Memory B cell (primary cell): ENCODE data around the gene GPR153.

ENCODE experiments used
- ATAC-seq: fragments of 150-1000 bp; cut with Tn5 transposase; 2 replicates; pipeline ENCODE4 v1.10.0; 2021; ENCODE audit warnings: low read depth, mild to moderate bottlenecking, moderate library complexity
- DNase-seq, 2 donors: peaks; one replicate each; pipeline ENCODE4 v3.0.0; 2022; ENCODE audit warnings: low spot score in 2 of 2
- H3K27ac Mint-ChIP-seq: one replicate; pipeline ENCODE4 v1.8.0; 2022; ENCODE audit warnings: mild to moderate bottlenecking, moderate library complexity, mixed read lengths
- H3K27me3 Mint-ChIP-seq: one replicate; pipeline ENCODE4 v1.8.0; 2022; ENCODE audit warnings: mixed read lengths
- H3K36me3 Mint-ChIP-seq: one replicate; pipeline ENCODE4 v1.8.0; 2022; ENCODE audit warnings: mild to moderate bottlenecking, mixed read lengths
- H3K4me1 Mint-ChIP-seq: one replicate; pipeline ENCODE4 v1.8.0; 2022; ENCODE audit warnings: mixed read lengths
- H3K4me3 Mint-ChIP-seq: one replicate; pipeline ENCODE4 v1.8.0; 2022; ENCODE audit warnings: mild to moderate bottlenecking, moderate library complexity, mixed read lengths
- H3K9me3 Mint-ChIP-seq: one replicate; pipeline ENCODE4 v1.8.0; 2022; ENCODE audit warnings: mixed read lengths

The GPR153 gene

DNA sequence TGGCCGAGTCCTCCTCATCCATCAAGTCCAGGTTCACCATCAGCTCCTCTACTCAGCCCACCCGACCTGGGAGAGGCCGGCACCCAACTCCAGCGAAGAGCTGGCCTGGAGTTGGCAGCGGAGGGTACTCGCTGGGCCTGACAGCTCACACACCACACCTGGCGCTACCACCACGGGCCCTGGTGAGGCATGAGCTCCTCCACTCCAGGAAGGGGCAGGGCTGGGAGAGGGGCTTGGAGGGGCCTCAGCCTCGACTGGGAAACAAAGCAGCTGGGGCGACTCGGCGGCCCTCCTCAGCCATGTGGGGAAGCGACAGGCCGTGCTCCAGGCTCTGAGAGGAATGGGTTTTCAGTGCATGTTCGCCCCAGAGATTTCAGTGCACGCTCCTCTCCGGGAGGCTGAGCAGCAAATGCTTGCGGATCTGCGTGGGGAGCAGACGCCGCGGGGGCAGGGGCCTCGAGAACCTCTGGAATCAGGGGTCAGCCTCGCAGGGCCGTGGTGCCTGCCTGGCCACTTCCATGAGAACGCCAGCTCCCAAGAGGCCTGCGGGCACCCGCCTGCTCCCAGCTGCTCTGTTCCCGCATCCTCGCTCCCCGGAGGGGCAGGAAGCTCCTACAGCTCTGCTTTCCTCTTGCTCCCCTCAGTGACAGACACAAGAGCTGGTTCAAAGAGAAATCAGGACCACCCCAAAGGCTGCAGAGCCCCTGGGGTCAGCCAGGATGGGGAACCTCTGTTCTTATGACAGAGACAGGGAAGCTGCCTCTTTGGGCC lies 18.9 kb upstream of the GPR153 start:
- Mint-ChIP-seq H3K36me3 (no peaks in the 10 kb centered on the region), H3K27ac (no peak overlapping the region), H3K9me3 (no peaks in the 10 kb centered on the region), H3K4me1 (no peaks in the 10 kb centered on the region), H3K4me3 (no peak overlapping the region), H3K27me3 (no peaks in the 10 kb centered on the region)
- DNase-seq = no peak
- no peak for ATAC-seq

DNA sequence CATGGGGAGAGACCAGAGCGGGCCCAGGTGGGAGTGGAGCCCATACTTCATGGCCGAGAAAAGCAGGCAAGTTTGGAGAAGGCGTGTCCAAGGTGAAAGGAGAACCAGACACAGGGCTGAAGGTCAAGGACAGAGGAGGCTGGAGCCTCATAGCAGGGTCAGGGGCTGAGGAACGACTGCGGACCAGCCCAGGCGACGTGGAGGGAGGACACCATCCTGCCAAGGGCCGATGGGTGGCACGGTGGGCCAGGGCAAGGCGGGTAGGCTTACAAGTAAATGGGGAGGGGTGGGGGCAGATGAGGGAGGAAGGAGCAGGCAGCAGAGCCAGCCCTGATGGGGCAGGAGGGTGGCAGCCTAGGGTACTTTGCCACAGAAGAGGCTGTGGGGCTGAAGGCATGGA lies 18.2 kb upstream of the GPR153 start:
- DNase-seq (no peak), ATAC-seq (no peak)
- Mint-ChIP-seq H3K27me3 (no peaks in the 10 kb centered on the region), H3K9me3 (no peaks in the 10 kb centered on the region), H3K36me3 (no peaks in the 10 kb centered on the region), H3K4me1 (no peaks in the 10 kb centered on the region), H3K4me3 (no peak overlapping the region), H3K27ac (no peak overlapping the region)

DNA sequence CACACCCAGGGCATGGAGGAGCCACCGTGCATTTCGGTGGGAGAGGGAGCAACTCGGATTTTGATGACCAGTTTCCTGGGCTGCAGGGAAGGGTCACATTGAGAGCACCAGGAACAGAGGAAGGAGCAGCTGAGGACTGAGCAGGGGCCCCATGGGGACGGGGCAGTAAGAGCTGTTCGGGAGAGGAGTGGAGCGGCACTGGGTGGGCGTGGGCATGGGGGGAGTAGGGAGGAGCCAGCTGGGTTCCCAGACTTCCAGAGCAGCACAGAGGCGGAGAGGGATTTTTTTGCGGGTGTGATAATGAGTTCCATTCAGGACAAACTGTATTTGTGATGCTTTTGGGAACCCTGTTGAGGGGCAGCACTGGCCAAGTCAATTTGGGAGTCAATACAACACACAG lies 17.4 kb upstream of the GPR153 start:
- Mint-ChIP-seq H3K27me3 (no peaks in the 10 kb centered on the region), H3K4me3 (no peak overlapping the region), H3K4me1 (no peaks in the 10 kb centered on the region), H3K36me3 (no peaks in the 10 kb centered on the region), H3K9me3 (no peaks in the 10 kb centered on the region), H3K27ac (no peak overlapping the region)
- no peak for DNase-seq
- no peak for ATAC-seq

DNA sequence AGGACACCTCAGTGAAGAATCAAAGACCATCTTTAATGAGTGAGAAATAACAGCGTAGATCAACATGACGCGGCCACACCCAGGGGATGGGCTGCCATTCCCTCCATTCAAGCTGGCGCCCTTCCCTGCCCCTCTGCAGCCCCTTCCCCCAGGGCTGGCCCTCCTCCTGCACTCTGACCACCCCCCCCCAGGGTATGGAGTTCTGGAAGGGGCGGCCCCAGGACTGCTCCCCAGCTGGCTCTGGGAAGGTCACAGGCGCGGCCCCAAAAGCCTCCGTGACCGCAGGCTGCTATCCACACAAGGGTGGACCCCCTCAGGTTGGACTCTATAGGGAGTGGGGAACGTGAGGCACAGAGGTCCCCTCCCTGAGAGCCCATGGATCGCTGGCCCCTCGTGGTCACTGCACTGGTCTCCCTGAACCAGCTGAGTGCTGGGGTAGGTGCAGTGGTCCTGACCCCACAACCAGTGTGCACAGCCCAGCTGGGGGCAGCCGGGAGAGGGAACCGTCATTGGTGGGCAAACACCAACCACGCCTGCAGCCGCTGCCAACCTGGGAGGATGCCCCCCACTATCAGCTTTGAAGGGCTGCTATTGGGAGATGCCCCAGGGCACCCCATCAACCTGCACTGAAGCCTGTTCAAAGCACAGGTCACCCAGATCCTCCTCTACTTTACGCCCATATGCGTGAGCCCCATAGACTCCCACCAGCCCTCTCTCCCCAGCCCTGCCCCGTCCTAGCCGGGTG lies 16.1 kb upstream of the GPR153 start:
- no peaks in the 10 kb centered on the region for H3K36me3 Mint-ChIP-seq
- no peaks in the 10 kb centered on the region for H3K4me1 Mint-ChIP-seq
- H3K27me3 Mint-ChIP-seq = no peaks in the 10 kb centered on the region
- no peak overlapping the region for H3K27ac Mint-ChIP-seq
- no peak for ATAC-seq
- DNase-seq = no peak
- no peaks in the 10 kb centered on the region for H3K9me3 Mint-ChIP-seq
- no peak overlapping the region for H3K4me3 Mint-ChIP-seq

DNA sequence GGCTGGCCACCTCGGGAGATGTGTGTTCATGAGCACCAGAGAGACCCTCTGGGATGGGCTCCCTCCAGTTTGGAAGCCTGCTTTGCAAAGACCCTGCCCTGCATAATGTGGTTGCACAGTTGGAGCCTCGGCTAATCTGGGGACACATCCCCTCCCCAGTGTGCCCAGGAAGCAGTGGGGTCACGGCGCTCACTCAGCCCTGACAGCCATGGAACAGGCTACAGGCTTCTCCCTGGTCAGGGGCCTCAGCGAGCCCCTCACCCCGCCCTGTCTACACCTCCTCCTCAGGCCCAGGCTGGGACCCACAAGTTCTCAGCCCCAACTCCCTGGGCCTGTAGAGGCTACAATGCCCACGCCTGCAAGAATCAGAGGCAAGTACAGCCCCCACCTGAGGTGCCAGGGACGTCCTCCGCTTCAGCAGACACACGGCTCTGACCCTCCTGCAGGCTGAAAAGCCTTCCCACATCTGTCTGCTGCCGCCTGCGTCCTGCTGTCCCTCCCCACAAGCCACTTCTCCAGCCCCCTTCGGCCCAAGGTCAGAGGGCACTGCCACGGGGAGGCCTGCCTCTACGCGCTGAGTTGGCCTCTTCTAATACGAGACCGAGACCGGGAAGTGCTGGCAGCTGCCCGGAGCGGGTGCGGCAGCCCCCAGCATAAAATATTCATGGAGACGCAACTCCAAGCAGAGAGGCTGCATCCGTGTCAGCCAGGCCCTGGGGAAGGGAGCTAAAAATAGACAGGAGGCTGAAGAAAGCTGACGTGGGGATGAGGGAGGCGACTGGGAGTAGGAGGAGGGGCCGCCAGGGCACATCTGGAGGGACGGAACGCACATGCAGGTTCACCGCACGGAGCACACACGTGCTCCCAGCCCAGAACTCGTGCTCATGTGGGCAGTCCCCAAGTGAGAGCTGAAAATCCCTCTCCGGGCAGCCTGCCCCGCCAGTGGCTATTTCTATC lies 15.2 kb upstream of the GPR153 start:
- Mint-ChIP-seq H3K27me3 (no peaks in the 10 kb centered on the region), H3K27ac (no peak overlapping the region), H3K36me3 (no peaks in the 10 kb centered on the region), H3K4me3 (no peak overlapping the region), H3K4me1 (no peaks in the 10 kb centered on the region), H3K9me3 (no peaks in the 10 kb centered on the region)
- DNase-seq (no peak), ATAC-seq (no peak)

DNA sequence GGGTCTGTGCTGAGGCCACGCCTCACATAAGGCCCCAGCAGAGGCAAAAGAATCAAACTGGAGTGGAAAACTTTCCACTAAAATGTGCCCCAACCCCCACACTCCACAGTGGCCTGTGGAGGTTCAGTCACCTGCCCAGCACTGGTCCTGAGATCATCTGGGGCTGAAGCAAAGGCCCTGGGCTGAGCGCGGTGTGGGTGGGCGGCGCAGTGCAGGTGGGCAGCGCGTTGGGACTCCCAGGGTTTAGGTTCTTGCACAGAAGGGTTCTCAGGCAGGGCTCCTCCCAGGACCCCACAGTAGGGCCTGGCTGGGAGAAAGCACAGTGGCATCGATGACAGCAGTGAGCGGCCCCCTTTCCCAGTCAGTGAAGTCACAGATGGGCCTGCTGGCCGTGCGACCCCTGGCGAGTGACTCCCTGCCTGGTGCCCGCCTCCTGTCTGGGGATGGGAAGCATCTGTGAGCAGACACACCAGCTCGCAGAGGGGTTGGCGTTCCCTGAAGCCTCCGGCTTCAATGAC lies 13.8 kb upstream of the GPR153 start:
- Mint-ChIP-seq H3K27me3 (no peaks in the 10 kb centered on the region), H3K4me3 (no peak overlapping the region), H3K4me1 (no peaks in the 10 kb centered on the region), H3K36me3 (no peaks in the 10 kb centered on the region), H3K9me3 (no peaks in the 10 kb centered on the region), H3K27ac (no peak overlapping the region)
- DNase-seq (no peak), ATAC-seq (no peak)

DNA sequence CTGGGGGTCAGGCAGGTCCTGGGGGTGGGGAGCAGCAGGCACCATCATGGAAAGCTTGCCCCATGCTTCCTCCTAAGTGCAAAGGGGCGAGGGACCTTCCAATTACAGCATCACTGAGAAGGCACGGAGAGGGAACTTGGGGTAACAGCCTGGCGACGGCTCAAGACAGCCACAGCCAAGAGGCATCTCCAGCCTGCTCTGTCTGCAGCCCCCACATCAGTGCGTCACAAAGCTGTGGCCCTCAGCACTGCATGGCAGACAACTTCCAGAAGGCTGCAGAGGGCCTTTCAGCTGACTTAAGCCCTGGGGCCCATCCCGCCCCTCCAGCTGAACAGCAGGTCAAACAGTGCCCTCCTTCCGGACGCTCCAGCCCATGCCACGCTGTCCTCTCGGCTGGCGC lies 13.2 kb upstream of the GPR153 start:
- Mint-ChIP-seq H3K27me3 (no peaks in the 10 kb centered on the region), H3K36me3 (no peaks in the 10 kb centered on the region), H3K4me1 (no peaks in the 10 kb centered on the region), H3K27ac (no peak overlapping the region), H3K9me3 (no peaks in the 10 kb centered on the region), H3K4me3 (no peak overlapping the region)
- DNase-seq (no peak), ATAC-seq (no peak)

DNA sequence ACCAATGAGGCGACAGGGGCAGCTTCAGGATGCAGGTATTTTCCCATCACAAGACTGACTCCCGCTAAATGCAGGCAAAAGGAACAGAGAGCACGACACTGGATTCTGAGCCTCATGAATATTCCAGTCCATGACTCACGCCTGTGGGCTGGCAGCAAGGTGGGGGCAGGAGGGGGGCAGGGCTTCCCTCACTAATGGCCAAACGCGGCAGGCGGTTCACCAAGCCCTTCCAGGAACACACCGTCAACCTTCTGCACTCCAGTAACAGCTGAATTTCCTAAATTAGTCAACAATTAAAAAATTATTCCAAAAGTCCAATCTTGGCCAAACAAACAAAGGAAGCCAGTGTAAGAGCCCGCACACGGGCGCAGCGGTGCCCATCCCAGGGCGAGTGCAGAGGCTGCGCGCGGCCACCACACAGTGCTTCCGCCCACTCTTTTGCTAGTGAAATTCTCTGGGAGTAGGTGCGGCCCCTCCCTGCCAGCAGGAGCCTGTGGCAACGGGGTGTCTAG lies 12.5 kb upstream of the GPR153 start:
- H3K27ac Mint-ChIP-seq = no peak overlapping the region
- no peaks in the 10 kb centered on the region for H3K9me3 Mint-ChIP-seq
- no peak for DNase-seq
- no peaks in the 10 kb centered on the region for H3K4me1 Mint-ChIP-seq
- H3K36me3 Mint-ChIP-seq = no peaks in the 10 kb centered on the region
- no peak overlapping the region for H3K4me3 Mint-ChIP-seq
- ATAC-seq = no peak
- no peaks in the 10 kb centered on the region for H3K27me3 Mint-ChIP-seq

DNA sequence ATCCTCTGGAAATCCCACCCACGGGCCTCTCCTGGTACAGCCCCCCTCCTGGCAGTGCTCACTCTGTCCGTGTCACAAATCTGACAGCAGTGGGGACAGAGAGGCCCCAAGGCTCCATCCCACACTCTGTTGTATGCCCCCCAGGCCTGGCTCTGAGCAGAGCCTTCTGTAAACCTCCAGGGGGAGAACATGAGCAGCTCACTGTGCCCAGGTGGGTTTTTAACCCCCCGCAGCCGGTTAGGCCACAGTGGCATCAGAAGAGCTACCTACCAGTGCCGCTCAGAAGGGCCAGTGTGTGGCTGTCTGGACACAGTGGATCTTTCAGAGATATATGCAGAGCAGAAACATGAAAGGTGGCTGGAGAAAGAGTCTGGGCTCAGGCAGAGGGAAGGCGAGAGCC lies 12.0 kb upstream of the GPR153 start:
- Mint-ChIP-seq H3K36me3 (no peaks in the 10 kb centered on the region), H3K4me1 (no peaks in the 10 kb centered on the region), H3K27ac (no peak overlapping the region), H3K4me3 (no peak overlapping the region), H3K9me3 (no peaks in the 10 kb centered on the region), H3K27me3 (no peaks in the 10 kb centered on the region)
- no peak for DNase-seq
- ATAC-seq = no peak

DNA sequence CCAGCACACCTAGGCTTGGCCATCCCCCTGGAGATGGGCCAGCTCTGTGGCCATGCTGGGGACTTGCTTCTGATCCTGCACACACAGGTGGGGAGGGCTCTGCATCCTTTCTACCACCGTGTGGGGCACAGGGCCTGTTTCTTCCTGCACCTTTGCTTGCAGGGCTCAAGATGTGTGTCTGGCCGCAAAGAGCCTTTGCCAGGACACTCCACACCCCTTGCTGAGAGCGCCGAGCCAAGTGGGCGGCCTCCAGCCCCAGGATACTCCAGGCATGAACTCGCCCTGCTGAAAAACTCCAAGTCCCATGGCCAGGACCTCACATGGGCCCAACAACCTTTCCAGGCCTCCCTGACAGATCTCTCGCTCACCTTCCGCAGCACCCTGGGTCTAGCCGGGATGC lies 11.6 kb upstream of the GPR153 start:
- H3K4me3 Mint-ChIP-seq = no peak overlapping the region
- H3K27me3 Mint-ChIP-seq = no peaks in the 10 kb centered on the region
- no peaks in the 10 kb centered on the region for H3K36me3 Mint-ChIP-seq
- ATAC-seq (no peak), DNase-seq (no peak)
- no peak overlapping the region for H3K27ac Mint-ChIP-seq
- H3K9me3 Mint-ChIP-seq = no peaks in the 10 kb centered on the region
- H3K4me1 Mint-ChIP-seq = no peaks in the 10 kb centered on the region

DNA sequence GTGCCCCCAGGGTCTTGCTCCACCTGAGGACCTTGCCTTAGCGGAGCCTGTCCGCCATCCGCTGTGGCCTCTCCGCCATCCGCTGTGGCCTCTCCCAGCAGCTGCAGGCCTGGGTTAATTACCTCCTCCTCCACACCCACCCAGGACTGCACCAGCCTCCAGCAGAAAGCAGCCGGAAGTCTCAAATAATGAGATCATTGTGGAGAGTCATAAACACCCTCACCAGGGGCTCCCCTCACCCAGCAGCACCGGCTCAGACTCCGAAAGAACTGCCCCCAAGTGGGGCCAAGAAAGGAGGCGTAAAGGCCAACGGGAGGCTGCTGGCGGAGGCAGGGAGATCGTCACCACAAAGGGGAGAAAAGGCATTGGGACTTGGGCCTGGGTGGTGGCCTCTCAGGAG lies 10.7 kb upstream of the GPR153 start:
- H3K36me3 Mint-ChIP-seq = no peaks in the 10 kb centered on the region
- ATAC-seq = no peak
- no peak for DNase-seq
- no peaks in the 10 kb centered on the region for H3K4me1 Mint-ChIP-seq
- no peaks in the 10 kb centered on the region for H3K27me3 Mint-ChIP-seq
- H3K9me3 Mint-ChIP-seq = no peaks in the 10 kb centered on the region
- H3K27ac Mint-ChIP-seq = no peak overlapping the region
- no peak overlapping the region for H3K4me3 Mint-ChIP-seq

DNA sequence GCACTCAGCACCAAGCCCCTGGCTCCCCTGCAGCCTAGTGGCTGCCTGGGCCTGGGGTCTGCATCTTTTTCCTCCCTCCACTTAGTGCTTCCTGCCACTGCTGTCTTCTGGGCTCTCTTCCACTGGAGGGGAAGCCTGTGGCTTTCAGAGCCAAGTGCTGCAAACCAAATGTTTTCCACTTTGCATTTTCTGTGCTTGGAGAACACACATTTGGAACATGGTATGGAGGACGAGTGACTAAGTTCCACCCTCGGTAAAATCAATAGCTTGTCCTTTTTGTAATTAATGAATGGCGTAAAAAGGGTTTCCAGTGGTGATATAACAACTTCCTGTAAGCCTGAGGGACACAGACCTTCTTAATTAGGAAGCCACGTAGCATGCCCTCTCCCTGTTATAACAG lies 10.1 kb upstream of the GPR153 start:
- Mint-ChIP-seq H3K4me3 (no peak overlapping the region), H3K4me1 (no peaks in the 10 kb centered on the region), H3K9me3 (no peaks in the 10 kb centered on the region), H3K36me3 (no peaks in the 10 kb centered on the region), H3K27ac (no peak overlapping the region), H3K27me3 (no peaks in the 10 kb centered on the region)
- no peak for DNase-seq
- no peak for ATAC-seq

DNA sequence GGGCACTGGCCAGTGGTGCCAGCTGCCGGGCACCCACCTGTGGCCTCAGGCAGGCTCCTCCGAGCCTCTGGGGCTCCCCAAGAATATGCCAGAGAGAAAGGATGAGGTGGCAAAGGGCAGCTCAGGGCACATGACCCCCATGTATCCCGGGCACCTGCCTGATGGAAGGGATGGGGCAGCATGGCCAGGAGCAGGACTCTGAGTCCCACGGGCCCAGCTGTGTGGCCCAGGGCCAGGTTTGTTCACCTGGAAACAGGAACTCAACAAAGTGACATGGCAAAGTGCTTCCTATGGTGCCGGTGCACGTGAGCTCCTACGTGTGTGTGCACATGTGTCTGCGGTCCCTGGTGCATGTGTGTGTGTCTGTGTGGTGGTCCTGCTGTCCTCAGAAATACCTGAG lies 9.5 kb upstream of the GPR153 start:
- Mint-ChIP-seq H3K36me3 (no peaks in the 10 kb centered on the region), H3K4me1 (no peaks in the 10 kb centered on the region), H3K27me3 (no peaks in the 10 kb centered on the region), H3K4me3 (no peak overlapping the region), H3K9me3 (no peaks in the 10 kb centered on the region), H3K27ac (no peak overlapping the region)
- DNase-seq = no peak
- no peak for ATAC-seq
